HG02943 (cell line): ENCODE results near the gene NCBP3.

Experiments
- ATAC-seq: cut with Tn5 transposase; IDR thresholded peaks from one replicate; pipeline ENCODE4 v1.9.1; 2021; ENCODE audit warnings: mild to moderate bottlenecking, low read depth, moderate library complexity; ENCODE audit not compliant: unreplicated experiment

The NCBP3 gene

GRCh38 chr17:3814361-3814760, 31.7 kb downstream of the NCBP3 start:
- no peak for ATAC-seq

- ATAC-seq, result no peak
Observed at GRCh38 chr17:3813171-3813570, 32.9 kb downstream of the NCBP3 start.

GRCh38 chr17:3812771-3813170, 33.3 kb downstream of the NCBP3 start:
- no peak for ATAC-seq

- ATAC-seq, result no peak
Observed at GRCh38 chr17:3812284-3812683, 33.8 kb downstream of the NCBP3 start.

GRCh38 chr17:3810019-3810418, 36.0 kb downstream of the NCBP3 start:
- no peak for ATAC-seq

GRCh38 chr17:3809135-3809534, 36.9 kb downstream of the NCBP3 start:
- ATAC-seq, result no peak

GRCh38 chr17:3808701-3809100, 37.3 kb downstream of the NCBP3 start:
- no peak for ATAC-seq

GRCh38 chr17:3805581-3805980, 40.5 kb downstream of the NCBP3 start:
- ATAC-seq, result no peak

GRCh38 chr17:3804503-3804931, 41.5 kb downstream of the NCBP3 start:
- ATAC-seq, result no peak

GRCh38 chr17:3803308-3803640, 42.8 kb downstream of the NCBP3 start:
- ATAC-seq, result no peak

GRCh38 chr17:3802461-3803307, 43.4 kb downstream of the NCBP3 start:
- no peak for ATAC-seq

GRCh38 chr17:3801792-3802191, 44.3 kb downstream of the NCBP3 start:
- ATAC-seq, result no peak

- no peak for ATAC-seq
Observed at GRCh38 chr17:3801347-3801746, 44.7 kb downstream of the NCBP3 start.

GRCh38 chr17:3800362-3801271, 45.4 kb downstream of the NCBP3 start, which contains the start of gene ITGAE:
Gene ITGAE (minus strand): TSS chr17:3801188. CDS start chr17:3801144, 44 bp downstream.
- ATAC-seq, result no peak

GRCh38 chr17:3799181-3799945, 46.7 kb downstream of the NCBP3 start:
- no peak for ATAC-seq

- no peak for ATAC-seq
Observed at GRCh38 chr17:3798273-3799180, 47.5 kb downstream of the NCBP3 start.

GRCh38 chr17:3796822-3797170, 49.2 kb downstream of the NCBP3 start:
- peak; percentile 23 for ATAC-seq

GRCh38 chr17:3796110-3796821, 49.8 kb downstream of the NCBP3 start:
- ATAC-seq, result peak; percentile 57
